Measurements from ENCODE around the gene AKAP13.

DNA sequence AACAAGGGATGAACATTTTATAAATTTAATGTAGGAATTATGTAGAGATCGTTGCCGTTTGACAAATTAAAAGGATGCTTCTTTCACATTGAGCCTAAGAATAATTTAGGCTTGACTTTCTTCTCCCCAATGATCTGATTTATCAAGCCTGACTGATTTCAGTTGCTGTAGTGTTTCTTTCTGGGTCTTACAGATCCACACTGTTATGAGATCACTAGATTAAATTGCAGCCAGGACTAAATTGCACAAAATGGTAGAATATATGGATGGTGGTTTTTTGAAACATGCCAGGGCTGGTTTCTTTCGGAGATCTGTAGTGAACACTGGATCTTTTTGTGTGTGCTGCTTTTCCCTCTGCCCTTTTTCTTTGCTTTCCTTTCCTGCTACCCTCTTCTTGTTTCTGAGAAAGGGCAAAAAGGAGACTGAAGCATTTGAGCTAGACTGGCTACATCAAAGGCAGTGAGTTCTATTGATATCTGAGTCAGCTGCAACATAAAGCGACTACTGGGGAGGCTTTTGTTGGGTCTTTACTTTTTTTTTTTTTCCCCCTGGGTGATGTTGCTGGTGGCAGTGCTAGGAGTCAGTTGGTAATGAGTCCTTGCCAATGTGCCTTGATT is 83.0 kb downstream of the AKAP13 start:
- no peak for TF ChIP-seq EZH2 (IDR thresholded peaks at IDR 0.05; ENCODE audit: borderline replicate concordance, insufficient read depth, low read depth, low read length, poor library complexity, severe bottlenecking)
- TF ChIP-seq, protein P1, sequence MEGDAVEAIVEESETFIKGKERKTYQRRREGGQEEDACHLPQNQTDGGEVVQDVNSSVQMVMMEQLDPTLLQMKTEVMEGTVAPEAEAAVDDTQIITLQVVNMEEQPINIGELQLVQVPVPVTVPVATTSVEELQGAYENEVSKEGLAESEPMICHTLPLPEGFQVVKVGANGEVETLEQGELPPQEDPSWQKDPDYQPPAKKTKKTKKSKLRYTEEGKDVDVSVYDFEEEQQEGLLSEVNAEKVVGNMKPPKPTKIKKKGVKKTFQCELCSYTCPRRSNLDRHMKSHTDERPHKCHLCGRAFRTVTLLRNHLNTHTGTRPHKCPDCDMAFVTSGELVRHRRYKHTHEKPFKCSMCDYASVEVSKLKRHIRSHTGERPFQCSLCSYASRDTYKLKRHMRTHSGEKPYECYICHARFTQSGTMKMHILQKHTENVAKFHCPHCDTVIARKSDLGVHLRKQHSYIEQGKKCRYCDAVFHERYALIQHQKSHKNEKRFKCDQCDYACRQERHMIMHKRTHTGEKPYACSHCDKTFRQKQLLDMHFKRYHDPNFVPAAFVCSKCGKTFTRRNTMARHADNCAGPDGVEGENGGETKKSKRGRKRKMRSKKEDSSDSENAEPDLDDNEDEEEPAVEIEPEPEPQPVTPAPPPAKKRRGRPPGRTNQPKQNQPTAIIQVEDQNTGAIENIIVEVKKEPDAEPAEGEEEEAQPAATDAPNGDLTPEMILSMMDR (IDR thresholded peaks at IDR 0.05) = no peak

All from B cell (primary cell).